Right lobe of liver (tissue), 4 donors: ENCODE results near the gene SLC31A1.
A peak's percentile ranks its signal among the peaks of the same experiment; 100 is the strongest.

Experiments used
- CTCF ChIP-seq, 4 donors: fragments of 200-600 bp in 3 of 4; fragments of 450-650 bp in 1 of 4; IDR thresholded peaks; one replicate each; pipeline versions ENCODE4 v1.5.1 to v1.8.0; 2016 to 2022; ENCODE audit warnings: antibody characterized with exemption in 4 of 4, mild to moderate bottlenecking in 2 of 4
- POLR2A ChIP-seq: fragments of 450-650 bp; IDR thresholded peaks from one replicate; pipeline ENCODE4 v1.6.1; 2017; ENCODE audit warnings: antibody characterized with exemption, mild to moderate bottlenecking
- donor health status: DM: no; HTN: no; CAD: no.
- donor health status: DM: no; HTN: no; CAD: no.
- donor health status: DM: no; HTN: yes; CAD: no.

- TF ChIP-seq CTCF (IDR thresholded peaks at IDR 0.05) = no peak
- TF ChIP-seq POLR2A = peak; percentile 95
These were observed at the start of gene SLC31A1, which contains the start of gene FKBP15 for GRCh38 chr9:113221003-113221799.
